DND-41 (cell line): ENCODE results near the gene ORC5.
A peak's percentile ranks its signal among the peaks of the same experiment; 100 is the strongest.

Experiments
- ATAC-seq: fragments of 200-7000 bp; cut with Tn5 transposase; 3 replicates; pipeline ENCODE4 v1.9.1; 2021; ENCODE audit warnings: low read depth; ENCODE audit not compliant: insufficient read depth
- DNase-seq: peaks from one replicate; pipeline ENCODE4 v3.0.0-alpha.2; 2020
- H2AFZ ChIP-seq: 2 replicates; pipeline ENCODE4 v1.6.0; 2012; ENCODE audit warnings: low read depth, low read length
- H3K27ac ChIP-seq: 2 replicates; pipeline ENCODE4 v1.5.1; 2012; ENCODE audit warnings: low read length, inconsistent platforms
- H3K27me3 ChIP-seq: fragments of 200-600 bp; sonication (generic); 2 replicates; pipeline ENCODE4 v1.6.0; 2012; ENCODE audit warnings: low read length, mild to moderate bottlenecking, inconsistent platforms; ENCODE audit not compliant: insufficient read depth, poor library complexity
- H3K36me3 ChIP-seq: 2 replicates; pipeline ENCODE4 v1.5.1; 2012; ENCODE audit warnings: low read length, inconsistent platforms; ENCODE audit not compliant: insufficient read depth
- H3K4me1 ChIP-seq: 2 replicates; pipeline ENCODE4 v1.5.1; 2012; ENCODE audit warnings: mild to moderate bottlenecking, low read length; ENCODE audit not compliant: insufficient read depth
- H3K4me2 ChIP-seq: 2 replicates; pipeline ENCODE4 v1.6.0; 2012; ENCODE audit warnings: mild to moderate bottlenecking, moderate library complexity, low read length, inconsistent platforms; ENCODE audit not compliant: insufficient read depth
- H3K4me3 ChIP-seq, 2 experiments: fragments of 200-600 bp in 1 of 2; shearing (Covaris generic) in 1 of 2; 2 replicates each; pipeline ENCODE4 v1.5.1; 2012 to 2016; ENCODE audit warnings: inconsistent platforms in 2 of 2, low read length in 2 of 2, mild to moderate bottlenecking in 2 of 2, low read depth in 1 of 2, moderate library complexity in 1 of 2
- H3K79me2 ChIP-seq: 2 replicates; pipeline ENCODE4 v1.6.0; 2012; ENCODE audit warnings: low read length, inconsistent platforms; ENCODE audit not compliant: insufficient read depth
- H3K9ac ChIP-seq: 2 replicates; pipeline ENCODE4 v1.6.0; 2012; ENCODE audit warnings: low read depth, mild to moderate bottlenecking, inconsistent platforms, low read length, moderate library complexity
- H3K9me3 ChIP-seq: 2 replicates; pipeline ENCODE4 v1.5.1; 2012; ENCODE audit warnings: low read length, moderate library complexity, mild to moderate bottlenecking, inconsistent platforms; ENCODE audit not compliant: insufficient read depth, severe bottlenecking
- H4K20me1 ChIP-seq: 2 replicates; pipeline ENCODE4 v1.6.0; 2012; ENCODE audit warnings: low read length; ENCODE audit not compliant: insufficient read depth
- CTCF ChIP-seq: IDR thresholded peaks from 2 replicates; pipeline ENCODE4 v1.5.1; 2012; ENCODE audit warnings: borderline replicate concordance, low read length, moderate library complexity, mild to moderate bottlenecking; ENCODE audit not compliant: poor library complexity, severe bottlenecking; ENCODE audit errors: extremely low read depth
- EZH2 ChIP-seq: IDR thresholded peaks from 3 replicates; pipeline ENCODE4 v1.6.1; 2012; ENCODE audit warnings: borderline replicate concordance, low read depth, mild to moderate bottlenecking, moderate library complexity, low read length, inconsistent platforms; ENCODE audit not compliant: severe bottlenecking

ORC5 gene

GRCh38 chr7:104252409-104253134 lies 44.8 kb upstream of the ORC5 start:
- DNase-seq (no peak), ATAC-seq (no peak)
- Histone ChIP-seq H2AFZ (no peak overlapping the region), H3K36me3 (no peaks in the 10 kb centered on the region), H3K9me3 (no peaks in the 10 kb centered on the region), H3K27ac (no peak overlapping the region), H3K79me2 (no peaks in the 10 kb centered on the region), H3K9ac (no peak overlapping the region), H3K4me2 (no peak overlapping the region), H3K4me3 (no peak overlapping the region), H4K20me1 (no peaks in the 10 kb centered on the region), H3K27me3 (no peaks in the 10 kb centered on the region), H3K4me1 (no peaks in the 10 kb centered on the region)
- peak; percentile 25 for TF ChIP-seq CTCF
- TF ChIP-seq EZH2, result no peak

GRCh38 chr7:104242638-104243037 lies 34.8 kb upstream of the ORC5 start:
- Histone ChIP-seq H3K36me3 (no peaks in the 10 kb centered on the region), H3K79me2 (no peaks in the 10 kb centered on the region), H2AFZ (no peak overlapping the region), H3K4me1 (no peaks in the 10 kb centered on the region), H3K9ac (no peak overlapping the region), H4K20me1 (no peaks in the 10 kb centered on the region), H3K4me2 (no peak overlapping the region), H3K4me3 (no peak overlapping the region), H3K27ac (no peak overlapping the region), H3K27me3 (peaks cover 6% of the 10 kb centered on the region), H3K9me3 (no peaks in the 10 kb centered on the region)
- no peak for ATAC-seq
- TF ChIP-seq EZH2 (no peak), CTCF (no peak)
- no peak for DNase-seq

- Histone ChIP-seq H3K9me3 (no peaks in the 10 kb centered on the region), H3K4me1 (no peaks in the 10 kb centered on the region), H3K9ac (no peak overlapping the region), H3K36me3 (no peaks in the 10 kb centered on the region), H3K79me2 (no peaks in the 10 kb centered on the region), H3K4me3 (no peak overlapping the region), H3K4me2 (no peak overlapping the region), H3K27me3 (peaks cover 6% of the 10 kb centered on the region), H2AFZ (no peak overlapping the region), H3K27ac (no peak overlapping the region), H4K20me1 (no peaks in the 10 kb centered on the region)
- TF ChIP-seq CTCF, result no peak
- TF ChIP-seq EZH2, result no peak
- no peak for DNase-seq
- ATAC-seq, result no peak
Observed at GRCh38 chr7:104241538-104242209, 33.9 kb upstream of the ORC5 start.
